Posterior vena cava (tissue), 2 donors: ENCODE results near the gene SEPTIN1. TPM values are rescaled to one million over a fixed set of nuclear protein-coding genes. Genes with fewer than 3 reads are reported as not detected.

ENCODE experiments used
- total RNA-seq, 2 donors: library from RNA; stranded (reverse); fragmentation: NEBNext Ultra II Directional; extraction: Animal tissue kit (Norgen Biotek cat#: 25700); gene quantifications; one replicate each; pipeline ENCODE4 v1.2.1, GENCODE V29; 2021
- donor health status: DM: yes; HTN: yes; CAD: no.
- donor health status: DM: yes; HTN: yes; CAD: no.

The SEPTIN1 gene
- total RNA-seq, 2 donors from 2014 or later: 1.6 to 3.0 TPM

Other genes with a start within 250 kb of the SEPTIN1 start
- 10 to 100 TPM; 38.1 to 49.8 TPM for gene CORO1A, start 199.0 kb downstream of the SEPTIN1 start, total RNA-seq
- 10 to 100 TPM; 58.8 to 60.0 TPM for gene BOLA2B, start 188.9 kb downstream of the SEPTIN1 start, total RNA-seq
- 10 to 100 TPM; 19.8 to 21.5 TPM for gene SLX1A, start 188.7 kb downstream of the SEPTIN1 start, total RNA-seq
- gene SULT1A3, start 183.3 kb downstream of the SEPTIN1 start, total RNA-seq: 10 to 100 TPM; 10.0 to 12.9 TPM
- gene NPIPB13, start 134.1 kb downstream of the SEPTIN1 start, total RNA-seq: 10 to 100 TPM in 1 of 2 donors, 1 to 10 TPM in 1; 5.7 to 21.2 TPM
- 10 to 100 TPM; 47.9 to 54.2 TPM for gene CD2BP2, start 27.3 kb downstream of the SEPTIN1 start, total RNA-seq
- 10 to 100 TPM; 27.8 to 29.8 TPM for gene TBC1D10B, start 12.1 kb downstream of the SEPTIN1 start, total RNA-seq
- gene MYL11, start 7.8 kb downstream of the SEPTIN1 start, total RNA-seq: not detected
- 1 to 10 TPM; 6.2 to 6.5 TPM for gene ZNF48, start 12.9 kb upstream of the SEPTIN1 start, total RNA-seq
- gene ZNF771, start 25.0 kb upstream of the SEPTIN1 start, total RNA-seq: 1 to 10 TPM; 5.6 to 6.1 TPM
- 10 to 100 TPM; 15.2 to 20.1 TPM for gene DCTPP1, start 47.5 kb upstream of the SEPTIN1 start, total RNA-seq
- gene SEPHS2, start 63.3 kb upstream of the SEPTIN1 start, total RNA-seq: 10 to 100 TPM; 31.5 to 32.5 TPM
- gene ITGAL, start 90.2 kb upstream of the SEPTIN1 start, total RNA-seq: 1 to 10 TPM; 4.6 to 8.5 TPM
- 10 to 100 TPM; 21.9 to 27.3 TPM for gene ZNF768, start 144.0 kb upstream of the SEPTIN1 start, total RNA-seq
- gene ZNF747, start 152.3 kb upstream of the SEPTIN1 start, total RNA-seq: 1 to 10 TPM; 9.6 to 9.8 TPM
- gene ZNF764, start 175.8 kb upstream of the SEPTIN1 start, total RNA-seq: 1 to 10 TPM; 6.0 to 6.5 TPM
- gene ZNF688, start 189.2 kb upstream of the SEPTIN1 start, total RNA-seq: 10 to 100 TPM in 1 of 2 donors, 1 to 10 TPM in 1; 8.8 to 10.8 TPM
- gene ZNF785, start 203.1 kb upstream of the SEPTIN1 start, total RNA-seq: 10 to 100 TPM; 10.2 to 10.5 TPM
- gene ZNF689, start 227.8 kb upstream of the SEPTIN1 start, total RNA-seq: 1 to 10 TPM; 6.9 to 7.1 TPM